GM19023 (cell line): ENCODE results near the gene CACNA1B.

Experiments used
- ATAC-seq: cut with Tn5 transposase; IDR thresholded peaks from one replicate; pipeline ENCODE4 v1.9.1; 2021; ENCODE audit warnings: mild to moderate bottlenecking, moderate library complexity; ENCODE audit not compliant: unreplicated experiment

CACNA1B gene

DNA sequence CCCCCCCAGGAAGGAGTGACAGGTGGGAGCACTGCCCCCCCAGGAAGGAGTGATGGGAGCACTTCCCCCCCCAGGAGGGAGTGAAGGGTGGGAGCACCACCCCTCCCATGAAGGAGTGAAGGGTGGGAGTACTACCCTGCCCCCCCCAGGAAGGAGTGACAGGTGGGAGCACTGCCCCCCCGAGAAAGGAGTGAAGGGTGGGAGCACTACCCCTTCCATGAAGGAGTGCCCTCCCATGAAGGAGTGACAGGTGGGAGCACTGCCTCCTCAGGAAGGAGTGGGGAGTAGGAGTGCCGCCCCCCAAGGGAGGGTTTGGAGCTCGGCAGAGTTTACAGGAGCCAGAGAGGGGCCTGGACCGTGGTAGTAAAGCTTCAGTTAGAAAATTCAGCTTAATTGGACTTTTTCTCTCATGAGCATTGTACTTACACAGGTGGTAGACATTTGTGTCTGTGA lies 100.7 kb downstream of the CACNA1B start:
- ATAC-seq: no peak

DNA sequence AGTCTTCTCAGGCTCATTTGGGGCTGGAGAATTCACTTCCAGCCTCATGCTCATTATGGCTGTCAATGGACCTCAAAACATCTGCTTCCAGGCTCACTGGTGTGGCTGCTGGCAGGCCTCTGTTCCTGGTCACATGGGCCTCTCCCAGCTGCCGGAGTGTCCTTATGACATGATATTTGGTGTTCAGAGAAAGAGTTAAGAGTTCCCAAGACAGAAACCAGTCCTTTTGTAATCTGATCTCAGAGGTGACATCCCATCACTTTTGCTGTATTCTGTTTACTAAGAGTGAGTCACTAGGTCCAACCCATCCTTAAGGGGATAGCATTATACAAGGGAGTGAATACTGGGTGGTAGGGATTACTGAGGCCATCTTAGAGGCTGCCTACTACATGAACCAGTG lies 104.6 kb downstream of the CACNA1B start:
- no peak for ATAC-seq

DNA sequence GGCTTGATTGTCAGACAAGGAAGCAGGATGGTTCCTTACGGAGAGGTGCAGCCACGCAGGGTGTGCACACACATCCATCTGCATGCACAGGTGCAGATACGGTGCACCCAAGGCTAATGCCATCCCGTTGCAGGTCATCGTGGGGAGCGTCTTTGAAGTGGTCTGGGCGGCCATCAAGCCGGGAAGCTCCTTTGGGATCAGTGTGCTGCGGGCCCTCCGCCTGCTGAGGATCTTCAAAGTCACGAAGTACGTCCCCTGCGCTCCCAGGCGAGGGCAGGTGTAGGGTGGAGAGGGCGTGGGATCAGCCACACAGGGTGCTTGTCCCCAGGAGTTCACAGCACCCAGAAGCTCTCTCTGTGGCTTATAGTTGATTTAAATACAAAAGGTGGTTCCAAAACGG lies 106.4 kb downstream of the CACNA1B start:
- ATAC-seq: no peak

DNA sequence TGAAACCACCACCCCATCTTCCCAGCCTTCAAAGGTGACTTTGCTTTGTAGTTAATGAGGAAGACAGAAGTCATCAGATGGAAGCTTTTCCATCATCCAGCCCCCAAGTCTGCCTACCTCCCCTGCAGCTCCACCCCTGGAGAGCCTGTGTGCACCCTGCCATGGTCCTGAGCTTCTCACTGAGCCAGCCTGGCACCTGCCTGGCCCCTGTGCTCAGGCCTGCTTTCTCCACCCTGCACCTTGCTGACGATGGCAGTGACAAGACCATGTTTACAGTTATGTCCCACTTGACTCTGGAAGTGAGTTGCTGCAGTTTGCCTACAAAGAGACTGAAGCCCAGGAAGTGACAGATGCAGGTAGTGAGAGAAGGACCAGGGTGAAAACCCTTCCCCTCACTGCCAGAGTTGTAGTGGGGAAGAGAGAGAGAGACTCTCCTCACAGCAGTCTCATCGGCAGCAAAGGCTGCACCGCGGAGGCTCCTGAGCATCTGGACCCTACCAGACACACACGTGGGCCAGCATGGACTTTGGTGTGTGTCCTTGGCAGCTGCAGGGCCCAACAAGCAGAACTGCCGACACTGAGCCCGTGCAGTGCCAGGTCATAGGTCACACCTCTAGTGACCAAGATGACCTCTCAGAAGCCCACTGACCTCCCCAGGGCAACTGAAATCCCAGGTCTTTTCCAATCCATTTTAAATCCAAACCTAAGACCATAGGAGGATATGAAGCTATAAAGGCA lies 107.1 kb downstream of the CACNA1B start:
- no peak for ATAC-seq

DNA sequence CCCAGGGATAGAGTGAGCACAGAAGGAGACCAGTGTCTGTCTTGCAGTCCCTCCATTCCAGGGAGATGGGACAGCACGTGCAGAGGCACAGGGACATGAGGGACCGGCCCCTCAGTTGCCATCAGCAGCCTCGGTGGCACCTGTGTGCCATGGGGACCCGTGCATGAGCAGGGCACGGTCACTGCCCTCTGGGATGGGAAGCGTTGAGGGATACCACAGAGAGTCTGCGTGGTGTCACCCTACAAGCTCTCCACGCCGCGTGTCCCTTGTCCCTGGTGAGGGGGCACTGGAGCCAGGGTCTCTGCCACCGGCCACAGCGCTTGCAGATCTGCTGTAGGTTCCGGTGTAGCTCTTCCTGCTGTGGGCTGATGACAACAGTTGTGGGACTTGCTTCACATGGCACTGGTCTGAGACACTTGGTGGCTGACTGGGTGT lies 108.1 kb downstream of the CACNA1B start:
- ATAC-seq: no peak

DNA sequence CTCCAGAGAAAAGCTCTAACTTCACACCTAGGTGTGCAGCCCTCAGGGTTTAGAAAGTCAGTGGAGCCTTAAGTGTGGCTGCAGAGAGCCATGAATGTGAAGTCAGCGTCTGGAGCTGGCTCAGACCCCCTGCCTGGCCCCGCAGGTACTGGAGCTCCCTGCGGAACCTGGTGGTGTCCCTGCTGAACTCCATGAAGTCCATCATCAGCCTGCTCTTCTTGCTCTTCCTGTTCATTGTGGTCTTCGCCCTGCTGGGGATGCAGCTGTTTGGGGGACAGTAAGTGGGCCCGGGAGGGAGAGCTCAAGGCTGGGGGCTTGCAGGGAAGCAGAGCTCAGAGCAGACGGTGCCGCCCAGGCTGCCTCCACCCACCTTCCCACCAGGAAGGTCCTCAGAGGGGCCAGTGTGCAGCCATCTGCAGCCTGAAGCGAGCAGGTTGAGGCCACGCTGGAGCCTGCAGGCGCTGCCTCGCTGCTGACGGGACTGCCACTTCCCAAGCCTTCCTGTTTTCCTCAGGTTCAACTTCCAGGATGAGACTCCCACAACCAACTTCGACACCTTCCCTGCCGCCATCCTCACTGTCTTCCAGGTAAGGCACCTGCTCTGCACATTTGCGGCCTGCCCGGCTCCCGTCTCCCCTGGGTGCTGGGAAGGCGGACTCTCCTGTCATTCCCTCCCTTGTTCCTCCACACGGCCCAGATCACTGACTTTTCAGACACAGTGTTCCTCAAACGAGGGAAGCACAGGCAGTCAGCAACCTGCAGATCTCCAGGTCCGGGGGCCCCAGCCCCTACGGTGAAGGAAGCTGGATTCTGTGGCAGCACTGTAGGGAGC lies 108.9 kb downstream of the CACNA1B start:
- no peak for ATAC-seq

DNA sequence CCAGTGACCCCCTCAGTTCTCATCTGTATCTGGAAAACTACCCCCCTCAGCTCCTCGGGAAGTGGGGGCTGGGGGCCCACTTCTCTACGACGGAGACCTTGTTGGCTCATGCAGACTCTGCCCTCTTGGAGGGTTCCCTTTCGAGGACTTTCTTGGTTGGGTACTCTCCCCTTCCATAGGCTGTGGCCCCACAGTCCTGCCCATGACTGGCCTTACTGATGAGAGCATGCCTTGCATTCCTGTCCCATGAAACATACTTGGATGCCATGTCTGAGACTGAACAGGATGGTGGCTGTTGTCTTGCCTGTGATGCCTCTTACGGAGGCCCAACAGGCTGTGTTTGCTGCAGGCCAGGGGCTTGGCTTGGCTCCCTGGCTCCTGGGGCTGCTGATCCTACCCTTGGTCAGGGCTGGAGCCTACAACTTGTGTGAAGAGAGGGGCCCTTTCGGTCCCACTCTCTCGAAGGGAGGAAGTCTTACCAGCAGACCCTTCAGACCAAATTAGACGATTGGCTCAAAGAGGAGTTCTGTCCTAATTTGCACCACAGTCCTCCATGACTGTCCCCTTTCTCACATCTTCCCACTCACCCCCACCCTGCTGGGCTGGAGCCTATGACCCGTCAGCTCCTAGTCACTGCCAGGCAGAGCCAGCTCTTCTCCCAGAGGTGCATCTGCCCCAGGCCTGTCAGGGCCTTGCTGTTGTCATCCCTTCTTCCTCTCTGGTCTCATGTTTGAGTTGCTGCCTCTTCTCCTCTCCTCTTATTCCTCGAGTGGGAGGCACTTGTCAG lies 109.9 kb downstream of the CACNA1B start:
- no peak for ATAC-seq

DNA sequence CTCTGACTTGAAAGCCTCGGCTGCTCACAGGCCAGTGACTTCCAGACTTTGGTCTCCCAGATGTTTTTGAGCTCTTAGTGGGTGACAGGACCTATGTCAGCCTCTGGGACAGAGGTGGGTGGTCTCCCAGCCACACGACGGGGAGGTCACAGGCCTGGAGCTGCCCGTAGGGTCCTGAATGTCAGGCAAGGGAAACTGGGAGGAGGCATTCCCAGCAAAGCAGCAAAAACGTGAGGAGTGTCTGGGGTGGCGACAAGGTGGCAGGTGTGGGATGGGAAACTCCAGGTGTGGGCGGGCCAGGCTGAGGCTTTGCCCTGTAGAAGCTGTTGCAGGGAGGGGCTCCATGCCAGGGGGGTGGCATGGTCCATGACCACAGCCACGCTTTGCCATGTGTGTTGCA lies 110.5 kb downstream of the CACNA1B start:
- ATAC-seq: no peak

DNA sequence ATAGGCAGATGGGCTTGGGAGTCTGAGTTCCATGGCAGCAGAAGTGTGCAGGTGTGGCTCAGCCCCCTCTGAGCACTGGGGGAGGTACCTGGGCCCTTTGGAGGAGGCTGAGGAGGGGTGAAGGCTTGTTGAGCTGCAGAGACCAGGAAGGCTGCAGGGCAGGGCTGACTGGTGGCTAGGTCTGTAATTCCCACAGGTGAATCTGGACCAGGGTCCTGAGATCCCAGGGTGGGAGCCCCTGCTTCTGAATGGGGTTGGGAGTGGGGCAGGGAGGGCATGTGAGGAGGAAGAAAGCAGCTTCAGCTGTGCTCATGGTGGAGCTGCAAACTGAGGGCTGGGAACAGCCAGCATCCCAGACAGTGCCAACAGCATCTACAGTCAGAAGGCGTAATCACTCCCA lies 111.1 kb downstream of the CACNA1B start:
- no peak for ATAC-seq

DNA sequence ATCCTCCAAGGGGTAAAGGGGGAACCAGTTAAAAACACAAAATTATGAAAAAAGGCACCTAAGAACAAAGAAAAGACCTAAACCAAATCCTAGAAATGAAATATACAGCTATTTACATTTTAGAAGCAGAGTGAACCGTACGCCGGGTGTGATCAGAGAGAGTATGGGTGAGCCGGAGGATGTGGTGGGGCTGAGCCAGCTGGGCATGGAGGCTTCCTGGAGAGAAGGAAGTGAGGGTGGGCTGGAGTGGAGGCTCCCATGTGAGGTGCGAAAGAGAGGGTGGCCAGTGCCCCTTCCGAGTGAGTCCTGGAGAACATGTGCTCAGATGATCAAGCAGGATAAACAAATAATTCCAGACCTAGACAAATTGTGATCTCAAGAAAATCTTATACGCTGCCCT lies 111.6 kb downstream of the CACNA1B start:
- no peak for ATAC-seq

DNA sequence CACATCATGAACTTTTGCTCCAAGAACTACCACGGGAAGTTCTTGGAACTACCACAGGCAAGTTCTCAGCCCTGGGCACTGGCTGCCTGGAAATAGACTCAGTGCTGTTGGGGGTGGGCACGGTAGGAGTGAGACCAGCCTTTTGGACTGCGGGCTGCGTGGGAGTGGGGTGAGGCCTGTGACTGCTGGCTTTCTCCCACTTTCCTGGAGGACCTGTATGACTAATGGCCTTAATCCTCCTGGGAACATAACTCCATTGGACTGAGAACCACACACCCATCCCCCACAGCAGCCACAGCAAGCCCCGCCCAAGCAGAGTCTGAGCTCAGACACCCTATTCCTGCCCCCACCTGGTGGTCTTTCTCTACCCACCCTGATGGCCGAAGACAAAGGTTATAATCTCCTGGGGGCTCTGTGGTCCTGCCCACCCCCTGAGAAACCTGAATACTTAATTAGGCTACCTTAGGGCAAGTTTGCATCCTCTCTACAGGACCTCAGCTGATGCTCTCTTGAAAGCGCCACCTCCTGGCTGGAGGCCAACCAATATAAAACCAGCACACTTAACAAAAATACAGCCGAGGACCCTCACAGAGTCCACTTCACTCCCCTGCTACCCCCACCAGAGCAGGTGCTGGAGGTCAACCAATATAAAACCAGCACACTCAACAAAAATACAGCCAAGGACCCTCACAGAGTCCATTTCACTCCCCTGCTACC lies 112.6 kb downstream of the CACNA1B start:
- ATAC-seq: no peak

DNA sequence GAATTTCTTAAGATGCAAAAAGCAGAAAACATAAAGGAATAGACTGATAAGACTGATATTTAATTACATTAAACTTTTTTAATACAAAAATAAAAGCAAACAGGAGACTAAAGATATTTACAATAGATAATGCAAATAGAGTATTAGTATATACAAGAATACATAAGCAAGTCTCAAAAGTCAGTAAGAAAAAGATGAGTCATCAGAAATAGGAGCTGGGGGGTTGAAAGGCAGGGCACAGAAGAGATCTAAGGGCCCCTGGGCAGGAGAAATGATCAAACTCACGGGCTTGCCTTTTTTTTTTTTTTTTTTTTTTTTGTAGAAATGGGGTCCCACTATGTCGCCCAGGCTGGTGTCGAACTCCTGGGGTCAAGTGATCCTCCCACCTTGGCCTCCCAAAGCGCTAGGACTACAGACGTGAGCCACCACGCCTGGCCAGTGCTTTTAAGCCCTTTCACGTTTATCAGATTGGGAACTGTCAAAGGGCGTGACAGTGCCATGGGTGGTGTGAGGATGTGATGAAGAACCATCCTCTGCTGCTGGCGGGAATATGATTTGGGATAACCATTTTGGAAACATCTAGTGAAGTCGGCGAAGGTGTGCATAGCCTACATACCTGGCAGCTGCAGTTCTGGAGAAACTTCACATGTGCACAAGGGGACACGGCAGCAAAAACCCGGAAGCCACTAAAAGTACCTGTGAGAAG lies 126.1 kb downstream of the CACNA1B start:
- no peak for ATAC-seq

DNA sequence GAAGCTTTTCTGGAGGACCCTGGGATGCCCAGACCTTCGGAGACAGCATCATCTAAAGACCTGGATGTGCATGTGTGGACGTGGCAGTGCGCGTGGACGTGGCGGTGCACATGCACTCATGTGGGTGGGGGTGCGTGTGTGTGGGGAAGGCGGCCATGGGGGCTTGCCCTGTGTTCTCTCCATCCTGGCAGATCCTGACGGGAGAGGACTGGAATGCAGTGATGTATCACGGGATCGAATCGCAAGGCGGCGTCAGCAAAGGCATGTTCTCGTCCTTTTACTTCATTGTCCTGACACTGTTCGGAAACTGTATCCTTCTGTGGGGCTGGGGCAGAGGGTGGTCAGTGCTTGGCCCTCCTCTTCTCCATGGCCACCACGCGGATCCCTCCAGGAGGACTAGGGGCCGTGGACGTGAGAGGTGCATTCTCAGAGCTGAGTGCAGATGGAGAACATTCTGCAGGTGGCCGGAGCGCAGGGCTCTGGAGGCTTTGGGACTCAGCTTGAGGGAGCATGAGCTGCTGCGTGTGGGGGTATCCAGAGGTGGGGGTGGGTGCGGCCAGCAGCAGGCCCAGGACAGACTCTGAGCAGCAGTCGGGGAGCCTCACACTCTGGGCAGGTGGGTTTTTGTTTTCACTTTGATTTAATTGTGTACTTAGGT lies 129.1 kb downstream of the CACNA1B start:
- no peak for ATAC-seq

DNA sequence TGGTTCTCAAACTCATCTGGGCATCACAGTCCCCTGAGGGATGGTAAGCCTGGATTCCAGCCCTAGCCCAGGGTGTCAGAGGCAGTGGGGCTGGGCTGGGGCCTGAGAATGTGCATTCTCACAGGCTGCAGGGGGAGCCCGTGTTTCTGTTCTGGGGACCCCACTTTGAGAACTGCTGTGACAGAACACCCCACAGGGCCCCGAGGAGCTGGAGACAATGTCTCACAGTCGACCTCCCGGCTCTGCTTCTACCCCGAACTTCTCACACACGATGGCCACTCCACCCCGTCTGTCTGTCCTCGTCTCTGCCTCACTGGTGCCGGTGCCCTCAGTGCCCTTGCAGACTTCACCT lies 130.0 kb downstream of the CACNA1B start:
- no peak for ATAC-seq

DNA sequence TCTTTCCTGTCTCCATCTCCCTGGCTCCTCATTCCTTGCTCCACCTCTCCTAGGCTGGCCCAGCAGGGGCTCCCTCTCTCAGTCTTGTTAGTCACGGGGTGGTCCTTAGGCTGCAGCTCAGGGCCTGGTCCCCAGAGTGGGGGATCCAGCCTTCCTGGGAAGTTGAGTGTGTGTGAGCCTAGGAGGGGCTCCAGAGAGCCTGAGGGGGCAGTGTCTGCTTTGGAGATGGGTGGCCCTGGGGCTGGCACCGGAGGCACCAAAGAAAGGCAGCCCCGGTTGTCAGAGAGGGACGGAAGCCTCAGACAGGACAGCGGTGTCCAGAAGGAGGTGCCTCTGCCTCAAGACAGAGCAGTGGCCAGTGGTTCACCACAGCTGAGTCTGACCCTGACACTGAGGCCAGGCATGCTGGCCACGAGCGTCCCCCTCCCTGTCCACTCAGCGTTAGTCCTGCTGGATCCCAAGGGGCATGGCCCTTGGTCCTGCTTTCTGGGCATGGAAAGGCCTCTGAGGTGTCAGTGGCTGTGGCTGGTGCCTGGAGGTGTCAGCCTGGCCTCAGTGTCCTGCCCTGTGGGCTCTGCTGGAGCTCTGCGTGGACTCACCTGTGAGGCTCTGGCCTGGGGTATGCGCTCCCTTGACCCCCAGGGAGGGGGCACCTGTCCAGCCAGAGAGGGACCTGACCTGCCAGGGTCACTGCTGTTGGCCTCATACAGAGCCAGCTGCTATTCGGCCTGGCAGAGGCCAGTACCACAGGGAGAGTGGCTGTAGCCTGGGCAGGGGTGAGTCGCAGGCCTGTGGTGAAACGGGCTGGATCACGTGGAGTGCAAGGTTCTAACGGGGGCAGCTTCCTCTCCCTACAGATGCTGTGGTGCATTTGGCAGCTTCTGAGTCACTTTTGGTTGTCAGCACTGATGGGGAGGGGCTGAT lies 130.6 kb downstream of the CACNA1B start:
- no peak for ATAC-seq

DNA sequence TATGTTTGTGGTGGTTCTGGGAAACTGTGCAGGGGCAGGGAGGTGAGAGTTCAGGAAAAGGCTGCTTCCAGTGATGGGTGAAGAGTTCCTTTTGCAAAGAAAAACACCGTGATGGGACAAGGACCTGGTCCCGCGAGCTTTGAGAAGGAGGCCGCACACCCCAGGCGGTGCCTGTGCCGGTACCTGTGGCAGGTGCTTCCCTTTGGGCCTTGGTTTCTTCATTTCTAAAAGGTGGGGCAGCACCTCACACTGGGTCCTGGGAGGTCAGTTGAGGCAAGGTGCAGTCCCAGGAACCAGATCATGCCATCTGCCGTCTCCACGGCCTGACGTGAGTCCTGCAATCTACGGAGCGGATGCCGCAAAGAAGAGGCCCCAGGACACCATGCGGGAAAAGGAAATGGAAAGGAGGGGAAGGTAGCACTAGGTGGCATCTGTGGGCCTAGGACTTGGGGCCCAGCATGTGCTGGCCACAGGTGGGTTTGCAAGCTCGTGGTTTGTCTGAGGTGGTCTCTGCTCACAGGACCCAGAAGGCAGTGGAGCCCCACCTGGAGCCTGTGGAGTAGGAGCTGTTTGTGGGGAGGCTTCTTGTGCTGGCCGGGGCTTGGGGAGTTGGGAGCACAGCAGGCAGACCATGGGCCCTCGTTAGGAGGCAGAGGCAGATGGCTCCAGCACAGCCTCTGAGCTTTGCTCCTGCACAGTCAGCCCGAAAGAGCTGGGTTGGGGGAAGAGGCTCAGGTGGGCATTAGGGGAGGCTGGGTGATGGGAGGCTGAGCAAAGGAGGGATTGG lies 131.6 kb downstream of the CACNA1B start:
- ATAC-seq: no peak

DNA sequence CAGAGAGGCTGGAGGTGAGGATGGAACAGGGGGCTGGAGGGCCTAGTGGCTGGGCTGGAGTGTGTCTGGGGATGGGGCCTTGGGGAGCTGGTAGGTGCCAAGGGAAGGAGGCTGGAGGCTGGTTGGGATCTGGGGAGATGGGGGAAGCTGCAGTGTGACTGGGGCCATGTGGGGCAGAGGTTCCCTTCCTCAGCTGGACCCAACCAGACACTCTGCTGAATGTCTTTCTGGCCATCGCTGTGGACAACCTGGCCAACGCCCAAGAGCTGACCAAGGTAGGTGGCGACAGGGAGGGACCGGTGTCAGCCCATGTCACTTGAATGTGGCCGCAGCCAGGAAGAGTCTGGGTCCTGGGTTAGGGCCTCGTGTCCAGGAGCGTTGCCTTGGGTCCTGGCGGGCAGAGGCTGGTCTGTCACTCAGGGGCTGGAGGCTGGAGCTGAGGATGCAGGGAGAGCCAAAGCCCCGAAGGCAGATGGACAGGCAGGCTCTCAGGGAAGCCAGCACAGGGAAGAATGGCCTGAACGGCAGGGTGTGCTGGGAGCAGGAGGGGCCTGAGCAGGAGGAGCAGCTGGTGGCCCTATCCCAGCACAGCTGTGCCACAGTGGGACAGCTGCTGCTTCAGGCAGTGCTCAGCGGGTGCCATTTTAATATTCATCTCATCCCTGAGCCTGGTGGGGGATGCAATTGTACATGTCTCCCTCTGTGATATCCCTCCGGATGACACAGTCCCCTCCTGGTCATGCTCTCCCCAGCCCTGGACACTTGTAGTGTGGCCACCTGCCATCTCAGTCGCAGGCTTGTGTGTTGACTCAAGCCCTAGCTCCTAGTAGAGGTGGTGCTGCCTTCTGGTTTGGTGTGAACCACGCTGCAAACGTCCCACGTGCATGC lies 132.5 kb downstream of the CACNA1B start:
- ATAC-seq: no peak
